Measurements from ENCODE around the gene ACSL3.
"Not testable (repeated sequence)": the region's sequence is repeated elsewhere in the genome, so short reads cannot be mapped to it uniquely, and the experiment has no call there.

ACSL3 gene

DNA sequence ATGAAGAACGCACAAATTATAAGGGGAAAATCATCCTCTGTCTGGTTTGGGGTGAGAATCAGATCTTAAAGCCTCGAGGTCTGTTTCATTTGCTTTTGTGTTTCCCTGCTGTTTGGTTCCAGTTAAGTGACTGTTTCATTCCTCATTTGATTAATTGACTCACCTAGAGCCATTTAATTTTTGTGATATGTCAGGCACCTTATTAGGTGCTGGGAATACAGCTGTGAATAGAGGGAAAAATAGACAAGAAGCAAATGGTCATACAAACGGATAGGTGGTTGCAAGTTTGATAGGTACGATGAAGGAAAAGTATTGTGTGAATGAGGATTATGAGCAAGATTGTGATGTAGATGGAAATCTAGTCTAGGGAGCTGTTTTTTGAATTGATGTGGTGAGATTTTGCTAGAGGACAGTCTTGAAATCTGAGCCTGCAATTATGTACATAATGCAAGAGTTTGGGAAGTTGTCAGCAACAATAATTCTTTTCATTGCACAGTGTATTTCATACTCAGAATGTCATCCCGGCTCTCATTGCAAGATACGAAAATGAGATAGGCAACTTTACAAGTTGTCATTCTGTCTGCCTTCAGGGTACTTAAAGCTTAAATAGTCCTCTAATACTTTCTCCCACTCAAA, 2.2 kb downstream of the ACSL3 start:
- peaks cover 10 to 42% (median 16%) of the 10 kb centered on the region in 4 experiments for H3K4me1 ChIP-seq (ENCODE audit: control extremely low read depth in 1 of 4, control insufficient read depth in 4 of 4, insufficient read depth in 4 of 4, low read length in 3 of 4)
- H3K27ac ChIP-seq (ENCODE audit: insufficient read depth in 1 of 2, low read depth in 1 of 2, low read length in 2 of 2, poor library complexity in 1 of 2, severe bottlenecking in 2 of 2) = no peak overlapping the region
- no peaks in the 10 kb centered on the region for H3K9me3 ChIP-seq (ENCODE audit: control extremely low read depth in 1 of 5, control insufficient read depth in 4 of 5, insufficient read depth in 2 of 5, low read depth in 1 of 5, low read length in 4 of 5)
- WGBS (ENCODE audit: insufficient coverage) = 96% methylated on average over 4 of the region's 6 CpGs
- POLR2A ChIA-PET = no interaction called here
- CTCF ChIA-PET = interaction anchor here (1.1 to 3.8 kb wide), 5 partner anchors 8 to 155 kb away, joined by 3 to 20 read pairs (median 6); no protein-coding TSS in a partner anchor
- DNase-seq = no peak
- peak overlapping the region in 2 of 7 experiments; percentile 84 to 89 for H3K4me3 ChIP-seq (ENCODE audit: control insufficient read depth in 1 of 7, extremely low read depth in 1 of 7, insufficient read depth in 4 of 7, low read depth in 2 of 7, low read length in 6 of 7)
- no peaks in the 10 kb centered on the region for H3K27me3 ChIP-seq (replicated peaks in 2 of 5; ENCODE audit: control insufficient read depth in 4 of 5, insufficient read depth in 5 of 5, low read length in 4 of 5)
- H3K36me3 ChIP-seq (ENCODE audit: control insufficient read depth in 4 of 4, insufficient read depth in 4 of 4, low read length in 3 of 4) = no peaks in the 10 kb centered on the region

DNA sequence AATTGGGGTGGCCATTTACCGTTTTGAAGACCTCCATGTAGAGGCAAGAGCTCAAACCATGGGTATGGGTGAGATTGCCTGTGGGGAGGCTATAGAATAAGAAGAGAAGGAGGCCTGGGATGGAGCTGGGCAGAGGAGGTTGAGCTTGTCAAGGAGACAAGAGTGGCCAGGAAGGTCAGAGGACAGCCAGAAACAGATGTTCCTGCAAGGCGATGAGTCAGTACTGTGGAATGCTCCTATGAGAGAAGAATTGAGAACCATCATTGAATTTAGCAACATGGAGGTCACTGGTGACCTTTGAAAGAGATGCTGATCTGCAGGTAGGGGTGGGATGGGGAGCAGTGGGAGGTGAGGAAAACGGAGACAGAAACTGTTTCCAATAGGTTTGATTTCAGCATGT, 3.5 kb downstream of the ACSL3 start:
- DNase-seq = no peak
- 100% methylated on average over 3 of the region's 3 CpGs for WGBS (ENCODE audit: insufficient coverage)
- ChIA-PET CTCF (interaction anchor here (1.1 to 3.8 kb wide), 2 partner anchors 39 to 156 kb away, joined by 3 to 20 read pairs; no protein-coding TSS in a partner anchor), POLR2A (no interaction called here)
- H3K4me3 ChIP-seq (ENCODE audit: control insufficient read depth in 1 of 7, extremely low read depth in 1 of 7, insufficient read depth in 4 of 7, low read depth in 2 of 7, low read length in 6 of 7) = no peak overlapping the region
- H3K36me3 ChIP-seq (ENCODE audit: control insufficient read depth in 4 of 4, insufficient read depth in 4 of 4, low read length in 3 of 4) = no peaks in the 10 kb centered on the region
- peaks cover 12 to 53% (median 18%) of the 10 kb centered on the region in 4 experiments for H3K4me1 ChIP-seq (ENCODE audit: control extremely low read depth in 1 of 4, control insufficient read depth in 4 of 4, insufficient read depth in 4 of 4, low read length in 3 of 4)
- H3K27ac ChIP-seq (ENCODE audit: insufficient read depth in 1 of 2, low read depth in 1 of 2, low read length in 2 of 2, poor library complexity in 1 of 2, severe bottlenecking in 2 of 2) = no peak overlapping the region
- H3K27me3 ChIP-seq (replicated peaks in 2 of 5; ENCODE audit: control insufficient read depth in 4 of 5, insufficient read depth in 5 of 5, low read length in 4 of 5) = no peaks in the 10 kb centered on the region
- H3K9me3 ChIP-seq (ENCODE audit: control extremely low read depth in 1 of 5, control insufficient read depth in 4 of 5, insufficient read depth in 2 of 5, low read depth in 1 of 5, low read length in 4 of 5) = no peaks in the 10 kb centered on the region

DNA sequence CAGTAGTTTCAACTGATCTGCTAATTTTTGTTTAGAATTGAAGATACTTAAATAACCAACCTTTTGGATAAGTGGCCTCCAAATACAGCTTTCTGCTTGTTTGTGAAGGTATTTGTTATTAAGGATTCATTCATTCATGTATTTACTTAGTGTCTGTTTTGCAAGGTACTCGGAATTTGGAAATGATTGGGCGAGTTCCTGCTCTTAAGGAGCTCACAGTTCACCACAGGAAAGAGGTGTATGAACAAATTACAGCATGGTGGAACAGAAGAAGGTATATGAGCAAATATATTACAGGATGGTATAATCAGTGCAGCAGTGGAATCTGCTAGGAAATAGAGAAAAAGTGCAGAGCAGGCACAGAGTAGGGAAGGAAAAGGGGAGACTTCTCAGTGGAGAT, 4.5 kb downstream of the ACSL3 start:
- H3K9me3 ChIP-seq (ENCODE audit: control extremely low read depth in 1 of 5, control insufficient read depth in 4 of 5, insufficient read depth in 2 of 5, low read depth in 1 of 5, low read length in 4 of 5) = no peaks in the 10 kb centered on the region
- no peaks in the 10 kb centered on the region for H3K36me3 ChIP-seq (ENCODE audit: control insufficient read depth in 4 of 4, insufficient read depth in 4 of 4, low read length in 3 of 4)
- DNase-seq = no peak
- WGBS (ENCODE audit: insufficient coverage) = 79% methylated on average over 2 of the region's 2 CpGs
- H3K27me3 ChIP-seq (replicated peaks in 2 of 5; ENCODE audit: control insufficient read depth in 4 of 5, insufficient read depth in 5 of 5, low read length in 4 of 5) = no peaks in the 10 kb centered on the region
- no peak overlapping the region for H3K4me3 ChIP-seq (ENCODE audit: control insufficient read depth in 1 of 7, extremely low read depth in 1 of 7, insufficient read depth in 4 of 7, low read depth in 2 of 7, low read length in 6 of 7)
- H3K4me1 ChIP-seq (ENCODE audit: control extremely low read depth in 1 of 4, control insufficient read depth in 4 of 4, insufficient read depth in 4 of 4, low read length in 3 of 4) = peaks cover 10 to 53% (median 16%) of the 10 kb centered on the region in 4 experiments
- CTCF ChIA-PET = interaction anchor here (0.5 to 1.3 kb wide), 3 partner anchors 12 to 156 kb away, joined by 3 to 4 read pairs (median 3); no protein-coding TSS in a partner anchor
- POLR2A ChIA-PET = interaction anchor here (0.9 kb wide), 1 partner anchor 11 kb away, joined by 3 read pairs; no protein-coding TSS in a partner anchor
- H3K27ac ChIP-seq (ENCODE audit: insufficient read depth in 1 of 2, low read depth in 1 of 2, low read length in 2 of 2, poor library complexity in 1 of 2, severe bottlenecking in 2 of 2) = no peak overlapping the region

DNA sequence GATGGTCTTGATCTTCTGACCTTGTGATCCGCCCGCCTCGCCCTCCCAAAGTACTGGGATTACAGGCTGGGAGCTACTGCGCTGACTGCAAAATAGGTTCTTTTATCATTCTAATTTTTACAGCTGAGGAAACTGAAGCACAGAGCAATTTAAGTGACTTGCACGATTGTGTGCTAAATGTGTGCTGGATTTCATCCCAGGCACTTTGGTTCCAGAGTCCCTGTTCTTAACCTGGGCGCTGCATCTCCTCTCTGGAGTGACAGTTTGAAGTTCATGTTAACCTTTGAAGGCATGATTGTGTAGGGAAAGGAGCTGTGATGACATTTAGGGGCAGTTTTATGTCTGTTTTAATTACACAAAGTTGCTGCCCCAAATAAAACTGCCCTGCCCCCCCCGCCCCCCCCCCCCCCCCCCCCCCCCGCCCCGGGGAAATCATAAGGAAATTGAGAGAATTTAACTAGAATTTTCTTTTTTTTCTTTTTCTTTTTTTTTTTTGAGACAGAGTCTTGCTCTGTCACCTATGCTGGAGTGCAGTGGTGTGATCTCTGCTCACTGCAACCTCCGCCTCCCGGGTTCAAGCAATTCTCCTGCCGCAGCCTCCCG, 5.6 kb downstream of the ACSL3 start:
- no peak for DNase-seq
- Histone ChIP-seq H3K27me3 (replicated peaks in 2 of 5; ENCODE audit: control insufficient read depth in 4 of 5, insufficient read depth in 5 of 5, low read length in 4 of 5) (no peaks in the 10 kb centered on the region), H3K36me3 (ENCODE audit: control insufficient read depth in 4 of 4, insufficient read depth in 4 of 4, low read length in 3 of 4) (no peaks in the 10 kb centered on the region), H3K27ac (ENCODE audit: insufficient read depth in 1 of 2, low read depth in 1 of 2, low read length in 2 of 2, poor library complexity in 1 of 2, severe bottlenecking in 2 of 2) (no peak overlapping the region), H3K9me3 (ENCODE audit: control extremely low read depth in 1 of 5, control insufficient read depth in 4 of 5, insufficient read depth in 2 of 5, low read depth in 1 of 5, low read length in 4 of 5) (no peaks in the 10 kb centered on the region), H3K4me1 (ENCODE audit: control extremely low read depth in 1 of 4, control insufficient read depth in 4 of 4, insufficient read depth in 4 of 4, low read length in 3 of 4) (peaks cover 8 to 51% (median 15%) of the 10 kb centered on the region in 4 experiments), H3K4me3 (ENCODE audit: control insufficient read depth in 1 of 7, extremely low read depth in 1 of 7, insufficient read depth in 4 of 7, low read depth in 2 of 7, low read length in 6 of 7) (no peak overlapping the region)
- ChIA-PET POLR2A (no interaction called here), CTCF (interaction anchor here (1.3 kb wide), 1 partner anchor 32 kb away, joined by 4 read pairs; no protein-coding TSS in a partner anchor)
- 90% methylated on average over 5 of the region's 13 CpGs for WGBS (ENCODE audit: insufficient coverage)

DNA sequence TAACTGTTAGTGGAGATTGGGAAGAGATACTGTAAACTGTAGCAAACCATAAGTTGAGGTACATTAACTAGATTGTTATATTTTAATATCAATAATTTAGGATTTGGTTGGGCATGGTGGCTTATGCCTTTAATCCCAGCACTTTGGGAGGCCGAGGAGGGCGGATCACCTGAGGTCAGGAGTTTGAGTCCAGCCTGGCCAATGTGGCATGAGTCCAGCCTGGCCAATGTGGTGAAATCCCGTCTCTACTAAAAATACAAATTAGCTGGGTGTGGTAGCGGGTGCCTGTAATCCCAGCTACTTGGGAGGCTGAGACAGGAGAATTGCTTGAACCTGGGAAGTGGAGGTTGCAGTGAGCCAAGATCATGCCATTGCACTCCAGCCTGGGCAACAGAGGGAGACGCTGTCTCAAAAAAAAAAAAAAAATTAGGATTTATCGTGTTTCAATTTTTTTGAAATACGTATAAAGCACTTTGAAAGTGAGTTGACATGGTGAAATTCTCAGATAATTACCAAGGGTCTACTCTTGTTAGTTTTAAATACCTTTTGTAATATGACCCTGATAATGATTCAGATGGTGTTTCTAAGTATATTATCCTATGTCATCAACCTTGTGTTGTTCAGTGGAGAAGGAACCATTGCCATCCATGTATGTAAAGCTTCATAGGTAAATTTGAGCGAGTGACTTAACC, 7.9 kb downstream of the ACSL3 start:
- H3K27ac ChIP-seq (ENCODE audit: insufficient read depth in 1 of 2, low read depth in 1 of 2, low read length in 2 of 2, poor library complexity in 1 of 2, severe bottlenecking in 2 of 2) = not testable (repeated sequence)

DNA sequence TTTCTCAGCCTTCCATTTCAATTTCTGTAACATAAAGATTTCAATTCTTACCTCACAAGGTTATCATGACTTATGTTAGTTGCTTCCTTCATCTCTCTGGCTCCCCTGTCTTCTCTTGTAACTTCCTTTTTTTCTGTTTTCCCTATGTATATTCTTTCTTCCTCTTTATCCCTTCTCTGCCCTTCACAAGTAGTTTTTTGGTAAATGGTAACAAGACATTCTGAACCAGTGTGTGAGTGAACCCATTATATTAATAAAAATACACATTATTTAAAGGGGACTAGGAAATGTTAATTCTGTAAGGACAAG, 8.4 kb downstream of the ACSL3 start:
- DNase-seq = peak in 2 of 3 donors; percentile 41
- no peaks in the 10 kb centered on the region for H3K9me3 ChIP-seq (ENCODE audit: control extremely low read depth in 1 of 5, control insufficient read depth in 4 of 5, insufficient read depth in 2 of 5, low read depth in 1 of 5, low read length in 4 of 5)
- H3K36me3 ChIP-seq (ENCODE audit: control insufficient read depth in 4 of 4, insufficient read depth in 4 of 4, low read length in 3 of 4) = no peaks in the 10 kb centered on the region
- peaks cover 0 to 28% (median 5%) of the 10 kb centered on the region in 4 experiments for H3K4me1 ChIP-seq (ENCODE audit: control extremely low read depth in 1 of 4, control insufficient read depth in 4 of 4, insufficient read depth in 4 of 4, low read length in 3 of 4)
- H3K27ac ChIP-seq (ENCODE audit: insufficient read depth in 1 of 2, low read depth in 1 of 2, low read length in 2 of 2, poor library complexity in 1 of 2, severe bottlenecking in 2 of 2) = no peak overlapping the region
- CTCF ChIA-PET = interaction anchor here (1.0 to 2.0 kb wide), 2 partner anchors 12 to 160 kb away, joined by 3 to 4 read pairs; no protein-coding TSS in a partner anchor
- no peak overlapping the region for H3K4me3 ChIP-seq (ENCODE audit: control insufficient read depth in 1 of 7, extremely low read depth in 1 of 7, insufficient read depth in 4 of 7, low read depth in 2 of 7, low read length in 6 of 7)
- POLR2A ChIA-PET = interaction anchor here (0.6 to 0.7 kb wide), 2 partner anchors 10 to 23 kb away, joined by 3 read pairs; no protein-coding TSS in a partner anchor
- H3K27me3 ChIP-seq (replicated peaks in 2 of 5; ENCODE audit: control insufficient read depth in 4 of 5, insufficient read depth in 5 of 5, low read length in 4 of 5) = no peaks in the 10 kb centered on the region

More for the DNA sequence above, 7.9 kb downstream of the ACSL3 start:
- POLR2A ChIA-PET; H3K27me3 ChIP-seq (replicated peaks in 2 of 5; ENCODE audit: control insufficient read depth in 4 of 5, insufficient read depth in 5 of 5, low read length in 4 of 5); H3K9me3 ChIP-seq (ENCODE audit: control extremely low read depth in 1 of 5, control insufficient read depth in 4 of 5, insufficient read depth in 2 of 5, low read depth in 1 of 5, low read length in 4 of 5); H3K4me3 ChIP-seq (ENCODE audit: control insufficient read depth in 1 of 7, extremely low read depth in 1 of 7, insufficient read depth in 4 of 7, low read depth in 2 of 7, low read length in 6 of 7); H3K36me3 ChIP-seq (ENCODE audit: control insufficient read depth in 4 of 4, insufficient read depth in 4 of 4, low read length in 3 of 4); DNase-seq: not testable (repeated sequence)
- CTCF ChIA-PET = interaction anchor here (1.0 to 1.4 kb wide), 3 partner anchors 22 to 159 kb away, joined by 3 to 6 read pairs (median 3); no protein-coding TSS in a partner anchor
- peaks cover 0 to 33% (median 5%) of the 10 kb centered on the region in 4 experiments for H3K4me1 ChIP-seq (ENCODE audit: control extremely low read depth in 1 of 4, control insufficient read depth in 4 of 4, insufficient read depth in 4 of 4, low read length in 3 of 4)
- 100% methylated on average over 5 of the region's 8 CpGs for whole genome bisulfite sequencing (ENCODE audit: insufficient coverage)

Data from common myeloid progenitor, CD34-positive (primary cell).